ENCODE data around the gene APELA. TPM values are rescaled to one million over a fixed set of nuclear protein-coding genes. Genes with fewer than 3 reads are reported as not detected.

The APELA gene
- polyA plus RNA-seq, 1 donor from 2014 or later: not detected

DNA sequence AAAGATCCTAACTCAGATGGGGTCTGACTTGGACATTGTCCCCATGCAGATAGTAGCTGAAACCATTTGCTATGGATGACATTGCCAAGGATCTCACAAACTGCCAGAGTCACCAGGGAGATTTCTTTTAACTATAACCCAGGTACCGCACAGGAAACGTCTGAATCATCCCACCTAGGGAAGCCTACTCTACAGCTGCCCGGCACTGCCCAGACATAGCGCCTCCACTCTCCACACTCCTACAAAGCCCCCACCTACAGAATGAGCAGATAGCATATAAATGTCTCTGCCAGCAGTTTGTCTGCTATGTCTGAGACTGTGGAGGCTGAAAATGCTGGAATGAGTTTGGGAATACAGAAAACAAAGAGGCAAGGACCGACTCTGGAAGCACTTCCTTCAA is 68.2 kb downstream of the APELA start:
- Histone ChIP-seq H3K4me2 (ENCODE audit: low read length) (no peak overlapping the region), H3K79me2 (replicated peaks; ENCODE audit: insufficient read depth, low read length) (no peaks in the 10 kb centered on the region), H3K27ac (ENCODE audit: low read length) (no peak overlapping the region), H3K4me3 (ENCODE audit: low read length) (no peak overlapping the region), H3K9ac (ENCODE audit: low read length) (no peak overlapping the region), H3K9me3 (ENCODE audit: low read length) (no peaks in the 10 kb centered on the region), H2AFZ (ENCODE audit: low read depth, low read length) (no peak overlapping the region), H3K36me3 (ENCODE audit: insufficient read depth, low read length) (no peaks in the 10 kb centered on the region), H3K27me3 (ENCODE audit: insufficient read depth, low read depth, low read length) (no peaks in the 10 kb centered on the region), H4K20me1 (ENCODE audit: insufficient read depth) (no peaks in the 10 kb centered on the region), H3F3A (ENCODE audit: insufficient read depth, low read length, poor library complexity, severe bottlenecking) (no peaks in the 10 kb centered on the region), H3K9me2 (ENCODE audit: insufficient read depth, low read length) (no peaks in the 10 kb centered on the region)
- TF ChIP-seq, protein P1, sequence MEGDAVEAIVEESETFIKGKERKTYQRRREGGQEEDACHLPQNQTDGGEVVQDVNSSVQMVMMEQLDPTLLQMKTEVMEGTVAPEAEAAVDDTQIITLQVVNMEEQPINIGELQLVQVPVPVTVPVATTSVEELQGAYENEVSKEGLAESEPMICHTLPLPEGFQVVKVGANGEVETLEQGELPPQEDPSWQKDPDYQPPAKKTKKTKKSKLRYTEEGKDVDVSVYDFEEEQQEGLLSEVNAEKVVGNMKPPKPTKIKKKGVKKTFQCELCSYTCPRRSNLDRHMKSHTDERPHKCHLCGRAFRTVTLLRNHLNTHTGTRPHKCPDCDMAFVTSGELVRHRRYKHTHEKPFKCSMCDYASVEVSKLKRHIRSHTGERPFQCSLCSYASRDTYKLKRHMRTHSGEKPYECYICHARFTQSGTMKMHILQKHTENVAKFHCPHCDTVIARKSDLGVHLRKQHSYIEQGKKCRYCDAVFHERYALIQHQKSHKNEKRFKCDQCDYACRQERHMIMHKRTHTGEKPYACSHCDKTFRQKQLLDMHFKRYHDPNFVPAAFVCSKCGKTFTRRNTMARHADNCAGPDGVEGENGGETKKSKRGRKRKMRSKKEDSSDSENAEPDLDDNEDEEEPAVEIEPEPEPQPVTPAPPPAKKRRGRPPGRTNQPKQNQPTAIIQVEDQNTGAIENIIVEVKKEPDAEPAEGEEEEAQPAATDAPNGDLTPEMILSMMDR (IDR thresholded peaks at IDR 0.05; ENCODE audit: poor library complexity, severe bottlenecking): no peak
- no peak for TF ChIP-seq RAD21 (conservative IDR thresholded peaks at IDR 0.05)

DNA sequence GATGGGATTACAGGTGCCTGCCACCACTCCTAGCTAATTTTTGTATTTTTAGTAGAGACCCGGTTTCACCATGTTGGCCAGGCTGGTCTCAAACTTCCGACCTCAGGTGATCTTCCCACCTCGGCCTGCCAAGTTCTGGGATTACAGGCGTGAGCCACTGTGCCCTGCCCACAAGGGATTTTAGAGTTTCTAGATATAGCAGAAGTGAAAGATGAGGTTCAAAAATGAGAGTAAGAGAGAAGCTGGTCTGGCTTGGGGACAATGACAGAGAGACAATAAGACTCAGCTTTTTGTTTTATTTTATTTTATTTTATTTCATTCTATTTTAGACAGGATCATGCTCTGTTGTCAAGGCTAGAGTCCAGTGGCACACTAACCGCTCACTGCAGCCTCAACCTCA is 69.8 kb downstream of the APELA start:
- Histone ChIP-seq H3K9ac (ENCODE audit: low read length) (no peak overlapping the region), H3K4me3 (ENCODE audit: low read length) (no peak overlapping the region), H4K20me1 (ENCODE audit: insufficient read depth) (no peaks in the 10 kb centered on the region), H3K79me2 (replicated peaks; ENCODE audit: insufficient read depth, low read length) (no peaks in the 10 kb centered on the region), H3K4me2 (ENCODE audit: low read length) (no peak overlapping the region), H3K9me2 (ENCODE audit: insufficient read depth, low read length) (no peaks in the 10 kb centered on the region), H3K36me3 (ENCODE audit: insufficient read depth, low read length) (no peaks in the 10 kb centered on the region), H3K9me3 (ENCODE audit: low read length) (no peaks in the 10 kb centered on the region), H3K27me3 (ENCODE audit: insufficient read depth, low read depth, low read length) (no peaks in the 10 kb centered on the region), H2AFZ (ENCODE audit: low read depth, low read length) (no peak overlapping the region), H3K27ac (ENCODE audit: low read length) (no peak overlapping the region), H3F3A (ENCODE audit: insufficient read depth, low read length, poor library complexity, severe bottlenecking) (no peaks in the 10 kb centered on the region)
- TF ChIP-seq RAD21 (conservative IDR thresholded peaks at IDR 0.05) (no peak), REST (IDR thresholded peaks at IDR 0.05; ENCODE audit: borderline replicate concordance) (no peak), POLR2AphosphoS5 (IDR thresholded peaks at IDR 0.05) (no peak), MXI1 (conservative IDR thresholded peaks at IDR 0.05; ENCODE audit: poor library complexity, severe bottlenecking) (no peak), EP300 (conservative IDR thresholded peaks at IDR 0.05; ENCODE audit: poor library complexity, severe bottlenecking) (no peak)

Other genes with a start within 250 kb of the APELA start
- gene SMIM31, start 123.0 kb upstream of the APELA start, polyA plus RNA-seq: not detected in 2 replicates
- not detected in 2 replicates for gene TRIM61, start 100.5 kb downstream of the APELA start, polyA plus RNA-seq
- gene TRIM60, start 154.8 kb downstream of the APELA start, polyA plus RNA-seq: not detected in 2 replicates
- gene TRIM75, start 176.7 kb downstream of the APELA start, polyA plus RNA-seq: not detected in 2 replicates
- gene TMEM192, start 235.7 kb downstream of the APELA start, polyA plus RNA-seq: 8.0 and 10.5 TPM in 2 replicates

Measured in neural cell (in vitro differentiated cells).